Measurements from ENCODE around the gene SH3TC1.

DNA sequence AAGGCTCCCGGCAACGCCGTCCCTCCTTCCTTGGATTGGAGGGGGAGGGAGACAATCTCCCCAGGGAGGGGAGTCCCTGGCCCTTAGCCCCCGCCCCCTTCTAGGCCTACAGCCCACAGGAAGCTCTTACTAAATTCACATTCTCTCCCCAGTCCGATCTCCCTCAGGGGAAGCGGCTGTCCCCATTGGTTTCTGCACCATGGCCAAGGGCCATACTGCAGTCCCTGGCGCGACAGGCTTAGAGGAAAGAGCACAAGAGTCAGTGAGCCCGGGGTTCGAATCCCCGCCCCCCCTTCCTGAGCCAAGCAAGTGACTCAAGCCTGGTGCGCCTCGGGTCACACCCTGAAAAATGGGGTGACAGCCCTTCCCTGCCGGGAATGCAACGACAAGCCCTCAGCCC lies 41.6 kb upstream of the SH3TC1 start:
- TF ChIP-seq ZNF574 (CRISPR knock-in tag; IDR thresholded peaks at IDR 0.05) (no peak), NCOA2 (CRISPR knock-in tag; IDR thresholded peaks at IDR 0.05) (no peak), ZBTB1 (CRISPR knock-in tag; IDR thresholded peaks at IDR 0.05; ENCODE audit: borderline replicate concordance) (no peak), HNF4A (CRISPR knock-in tag; IDR thresholded peaks at IDR 0.05) (no peak), POLR2A (IDR thresholded peaks at IDR 0.05; ENCODE audit: insufficient read depth in 1 of 2, low read depth in 2 of 2, low read length in 2 of 2) (no peak), RBFOX2 (IDR thresholded peaks at IDR 0.05; ENCODE audit: low read depth, low read length) (no peak)
- TF ChIP-seq, protein P1, sequence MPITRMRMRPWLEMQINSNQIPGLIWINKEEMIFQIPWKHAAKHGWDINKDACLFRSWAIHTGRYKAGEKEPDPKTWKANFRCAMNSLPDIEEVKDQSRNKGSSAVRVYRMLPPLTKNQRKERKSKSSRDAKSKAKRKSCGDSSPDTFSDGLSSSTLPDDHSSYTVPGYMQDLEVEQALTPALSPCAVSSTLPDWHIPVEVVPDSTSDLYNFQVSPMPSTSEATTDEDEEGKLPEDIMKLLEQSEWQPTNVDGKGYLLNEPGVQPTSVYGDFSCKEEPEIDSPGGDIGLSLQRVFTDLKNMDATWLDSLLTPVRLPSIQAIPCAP (CRISPR knock-in tag; IDR thresholded peaks at IDR 0.05; ENCODE audit: low read depth), result no peak

Data from HepG2 (cell line).